HS-5 (cell line): ENCODE measurements around the gene GLIPR2.

ENCODE experiments used
- DNase-seq: peaks from one replicate; pipeline ENCODE4 v3.0.0-alpha.2; 2012; ENCODE audit warnings: low read depth

The GLIPR2 gene

GRCh38 chr9:36194326-36195000, 57.9 kb downstream of the GLIPR2 start:
- DNase-seq: no peak

- DNase-seq: no peak
Measured at GRCh38 chr9:36204906-36205547, 68.5 kb downstream of the GLIPR2 start.

GRCh38 chr9:36207016-36207415, 70.5 kb downstream of the GLIPR2 start:
- DNase-seq: no peak

GRCh38 chr9:36207546-36208012, 71.0 kb downstream of the GLIPR2 start:
- DNase-seq: no peak

GRCh38 chr9:36208521-36209253, 72.2 kb downstream of the GLIPR2 start:
- no peak for DNase-seq

GRCh38 chr9:36210722-36211121, 74.2 kb downstream of the GLIPR2 start:
- DNase-seq: no peak

- DNase-seq: no peak
Measured at GRCh38 chr9:36211510-36211909, 75.0 kb downstream of the GLIPR2 start.

- DNase-seq: no peak
Measured at GRCh38 chr9:36213387-36213786, 76.9 kb downstream of the GLIPR2 start.
